Measurements from ENCODE around the gene CFAP52.
"Not testable (repeated sequence)": the region's sequence is repeated elsewhere in the genome, so short reads cannot be mapped to it uniquely, and the experiment has no call there.

- TF ChIP-seq EZH2phosphoT487, CTCF (IDR thresholded peaks at IDR 0.05; ENCODE audit: low read length): not testable (repeated sequence)
Measured at GRCh38 chr17:9604583-9604982, 28.1 kb downstream of the CFAP52 start.
